GM19193 (cell line): ENCODE data around the gene TFF1.

Source experiments
- POLR2A ChIP-seq: IDR thresholded peaks from 4 replicates; pipeline ENCODE4 v1.6.1; 2011; ENCODE audit not compliant: insufficient read depth, insufficient read length; ENCODE audit errors: extremely low read depth

Gene TFF1

GRCh38 chr21:42389449-42389835, 23.1 kb upstream of the TFF1 start:
- TF ChIP-seq POLR2A = no peak

GRCh38 chr21:42388740-42389448, 22.6 kb upstream of the TFF1 start:
- TF ChIP-seq POLR2A = peak; percentile 50

GRCh38 chr21:42387843-42388340, 21.6 kb upstream of the TFF1 start:
- TF ChIP-seq POLR2A = no peak

GRCh38 chr21:42387164-42387563, 20.8 kb upstream of the TFF1 start:
- no peak for TF ChIP-seq POLR2A

GRCh38 chr21:42386034-42386591, 19.8 kb upstream of the TFF1 start:
- TF ChIP-seq POLR2A = no peak

GRCh38 chr21:42385619-42386018, 19.3 kb upstream of the TFF1 start:
- no peak for TF ChIP-seq POLR2A

GRCh38 chr21:42384989-42385388, 18.7 kb upstream of the TFF1 start:
- TF ChIP-seq POLR2A = no peak

- TF ChIP-seq POLR2A = no peak
Observed at GRCh38 chr21:42384156-42384945, 18.0 kb upstream of the TFF1 start.

- TF ChIP-seq POLR2A = no peak
Observed at GRCh38 chr21:42383331-42383730, 17.0 kb upstream of the TFF1 start.

GRCh38 chr21:42382915-42383314, 16.6 kb upstream of the TFF1 start:
- TF ChIP-seq POLR2A = no peak

- no peak for TF ChIP-seq POLR2A
Observed at GRCh38 chr21:42381347-42381984, 15.1 kb upstream of the TFF1 start.

GRCh38 chr21:42379426-42380215, 13.3 kb upstream of the TFF1 start:
- TF ChIP-seq POLR2A = no peak

- no peak for TF ChIP-seq POLR2A
Observed at GRCh38 chr21:42378418-42378817, 12.1 kb upstream of the TFF1 start.

- TF ChIP-seq POLR2A = no peak
Observed at GRCh38 chr21:42377951-42378340, 11.6 kb upstream of the TFF1 start.

GRCh38 chr21:42377211-42377950, 11.0 kb upstream of the TFF1 start:
- no peak for TF ChIP-seq POLR2A
